GM19463 (cell line): ENCODE data around the gene BMF.
A peak's percentile ranks its signal among the peaks of the same experiment; 100 is the strongest.
"Not testable (repeated sequence)": the region's sequence is repeated elsewhere in the genome, so short reads cannot be mapped to it uniquely, and the experiment has no call there.

ENCODE experiments used
- ATAC-seq: cut with Tn5 transposase; IDR thresholded peaks from one replicate; pipeline ENCODE4 v1.9.1; 2021; ENCODE audit warnings: mild to moderate bottlenecking, moderate library complexity; ENCODE audit not compliant: unreplicated experiment

BMF gene, protein sequence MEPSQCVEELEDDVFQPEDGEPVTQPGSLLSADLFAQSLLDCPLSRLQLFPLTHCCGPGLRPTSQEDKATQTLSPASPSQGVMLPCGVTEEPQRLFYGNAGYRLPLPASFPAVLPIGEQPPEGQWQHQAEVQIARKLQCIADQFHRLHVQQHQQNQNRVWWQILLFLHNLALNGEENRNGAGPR

GRCh38 chr15:40108855-40109735, at the start of gene BMF:
Gene BMF (minus strand): TSS chr15:40108879. CDS start chr15:40106086, 2,793 bp downstream.
- ATAC-seq: peak; percentile 51

- no peak for ATAC-seq
Observed at GRCh38 chr15:40157778-40158447, 49.2 kb upstream of the BMF start.

DNA sequence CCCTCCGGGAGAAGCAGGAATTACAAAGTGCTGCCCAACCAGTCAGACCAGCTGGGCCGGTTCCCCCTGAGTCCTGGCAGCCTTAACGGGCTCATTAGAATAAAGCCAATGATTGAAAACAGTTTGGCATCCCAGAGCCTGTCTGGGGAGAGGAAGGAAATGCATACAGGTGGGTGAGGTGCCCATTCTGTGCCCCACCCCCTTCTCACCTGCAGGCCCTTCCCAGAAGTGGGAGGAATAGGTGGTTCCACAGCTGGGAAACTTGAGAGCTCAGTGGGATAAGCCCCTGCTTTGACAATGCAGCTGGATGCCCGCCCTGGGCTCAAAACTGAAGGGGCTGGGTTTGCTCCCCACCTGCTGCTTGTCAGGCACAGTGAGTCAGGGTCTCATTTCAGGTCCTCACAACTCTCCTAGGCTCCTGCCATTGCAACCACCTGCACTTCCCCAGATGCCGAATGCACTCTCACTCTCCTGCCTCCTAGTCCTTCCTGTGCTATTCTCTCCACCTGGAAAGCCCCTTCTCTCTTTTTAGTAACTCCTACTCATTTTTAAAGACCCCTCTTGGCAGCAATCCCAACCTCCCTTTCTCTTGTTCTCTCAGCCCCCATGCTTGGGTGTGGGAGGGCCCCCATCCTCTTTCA, 46.7 kb upstream of the BMF start:
- ATAC-seq: no peak

GRCh38 chr15:40154821-40155220, 46.1 kb upstream of the BMF start:
- not testable (repeated sequence) for ATAC-seq

- ATAC-seq: no peak
Observed at GRCh38 chr15:40151991-40152390, 43.3 kb upstream of the BMF start.

DNA sequence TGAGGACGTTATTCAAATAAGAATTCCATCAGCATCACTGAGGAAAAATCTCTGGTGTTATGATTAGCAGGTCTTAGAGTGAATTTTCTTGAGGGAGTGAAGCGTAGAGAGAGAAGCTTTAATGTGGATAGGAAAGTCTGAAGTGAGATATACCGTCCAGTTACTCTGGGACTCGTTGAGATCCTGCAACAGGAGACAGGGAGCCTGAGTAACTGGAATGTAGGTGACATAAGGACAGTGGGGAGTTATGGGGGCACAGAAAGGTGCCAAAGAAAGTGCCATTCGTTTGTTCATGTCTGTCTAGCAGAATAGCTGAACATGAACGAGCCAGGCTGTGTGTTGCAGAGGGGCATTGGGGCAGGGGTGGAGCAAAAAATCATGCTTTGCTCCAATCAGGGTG, 42.8 kb upstream of the BMF start:
- ATAC-seq: no peak

DNA sequence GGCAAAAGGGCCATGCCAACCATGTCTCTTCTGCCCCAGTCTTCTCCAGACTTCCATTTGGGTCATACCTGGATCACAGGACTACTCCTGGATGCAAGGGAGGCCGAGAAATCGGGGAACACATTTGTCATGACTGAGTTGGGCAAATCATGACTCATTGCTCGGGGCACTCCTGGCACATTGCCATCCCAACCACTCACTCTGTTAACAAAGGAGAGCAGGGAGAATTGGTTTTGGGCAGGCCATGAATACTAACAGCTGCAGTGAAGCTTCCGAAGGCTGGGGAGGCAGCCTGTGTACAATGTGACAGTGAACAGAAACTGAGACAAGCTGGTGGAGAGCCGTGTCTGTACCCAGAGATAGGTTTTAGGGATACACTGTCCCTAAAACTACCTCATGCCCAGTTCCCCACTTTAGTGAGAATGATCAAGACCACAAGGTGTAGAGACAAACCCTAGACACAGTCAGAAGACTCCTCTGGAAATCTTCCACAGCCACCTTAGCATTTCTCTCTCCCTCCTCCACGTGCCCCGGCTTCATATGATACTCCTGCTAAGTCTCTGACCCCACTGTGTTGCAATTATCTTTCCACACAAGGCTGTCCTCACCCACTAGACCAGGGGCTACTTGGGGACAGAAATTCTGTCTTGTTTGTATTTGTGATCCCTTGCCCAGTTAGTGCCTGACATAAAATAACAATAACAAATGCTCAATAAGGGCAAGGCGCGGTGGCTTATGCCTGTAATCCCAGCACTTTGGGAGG, 41.7 kb upstream of the BMF start:
- ATAC-seq: no peak

DNA sequence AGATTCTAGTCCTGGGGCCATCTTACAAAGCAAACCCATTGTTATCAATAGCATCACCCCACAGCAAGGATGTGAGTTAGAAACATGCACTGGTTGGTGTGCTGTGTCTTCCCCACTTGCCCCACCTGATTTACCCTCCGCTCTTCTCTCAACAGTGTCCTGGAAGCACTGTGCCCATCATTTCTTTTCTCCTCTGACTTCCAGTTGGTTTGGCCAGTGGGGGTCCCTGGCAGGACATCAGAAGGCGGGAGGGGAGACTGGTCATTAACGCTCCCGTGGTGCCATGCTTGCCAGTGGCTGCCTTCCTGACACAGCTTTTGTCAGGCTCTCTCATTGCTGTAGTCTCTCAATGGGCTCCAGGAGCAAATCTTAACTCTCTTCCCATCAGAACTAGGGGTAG, 40.7 kb upstream of the BMF start:
- ATAC-seq: no peak

GRCh38 chr15:40146037-40146436, 37.4 kb upstream of the BMF start:
- no peak for ATAC-seq

DNA sequence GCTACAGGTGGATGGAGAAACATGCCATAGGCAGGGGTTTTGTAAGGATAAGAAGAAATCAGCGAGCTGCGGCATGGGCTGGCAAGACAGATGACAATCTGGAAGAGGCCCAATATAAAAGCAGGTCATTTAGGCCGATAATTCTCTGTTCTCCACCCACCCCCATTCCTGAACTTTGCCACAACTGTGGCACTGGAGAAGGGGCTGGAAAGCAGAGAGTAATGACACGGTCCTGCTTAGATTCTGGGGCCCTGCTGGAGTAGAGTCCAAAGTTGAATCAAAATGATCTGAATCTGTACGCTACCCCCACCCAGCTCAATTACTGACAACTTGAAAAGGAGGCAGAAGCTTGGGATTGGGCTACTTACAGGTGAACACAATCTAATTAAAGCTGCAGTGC, 33.7 kb upstream of the BMF start:
- no peak for ATAC-seq

- ATAC-seq: not testable (repeated sequence)
Observed at GRCh38 chr15:40138201-40138570, 29.5 kb upstream of the BMF start.

DNA sequence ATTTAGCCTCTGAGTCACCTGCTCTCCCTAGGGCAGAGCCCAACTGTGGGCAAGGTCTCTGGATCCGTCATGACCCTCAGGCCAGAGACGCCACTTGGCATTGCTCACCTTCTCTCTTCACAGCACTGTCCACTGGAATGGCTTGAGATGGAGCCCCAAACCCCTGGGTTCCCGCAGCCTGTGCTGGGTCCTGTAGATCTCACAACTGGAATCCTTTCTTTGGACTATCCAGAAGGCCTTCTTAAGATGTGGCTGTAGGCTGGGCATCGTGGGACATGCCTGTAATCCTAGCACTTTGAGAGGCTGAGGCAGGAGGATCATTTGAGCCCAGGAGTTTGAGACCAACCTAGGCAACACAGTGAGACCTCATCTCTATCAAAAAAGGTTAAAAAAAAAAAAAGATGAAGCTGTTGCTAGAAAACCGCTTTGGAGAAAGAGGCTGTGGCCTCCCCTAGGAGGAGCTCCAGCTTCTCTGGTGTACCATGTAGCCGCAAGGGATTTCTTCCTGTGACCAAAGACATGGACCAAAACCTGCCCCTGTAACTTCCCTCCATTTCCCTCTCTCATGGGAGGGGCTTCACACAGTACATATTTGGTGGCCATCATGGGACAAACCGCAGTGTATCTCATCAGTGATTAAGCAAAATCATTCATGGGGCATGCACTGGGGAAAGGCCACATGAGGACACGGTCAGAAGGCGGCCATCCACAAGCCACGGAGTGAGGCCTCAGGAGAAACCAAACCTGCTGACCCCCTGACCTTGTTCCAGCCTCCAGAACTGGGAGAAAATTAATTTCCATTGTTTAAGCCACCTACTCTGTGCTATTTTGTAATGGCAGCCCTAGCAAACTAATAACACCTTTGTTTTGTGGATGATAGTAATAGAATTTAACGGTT, 28.9 kb upstream of the BMF start:
- no peak for ATAC-seq

- ATAC-seq: no peak
Observed at GRCh38 chr15:40136470-40137302, 28.0 kb upstream of the BMF start.

DNA sequence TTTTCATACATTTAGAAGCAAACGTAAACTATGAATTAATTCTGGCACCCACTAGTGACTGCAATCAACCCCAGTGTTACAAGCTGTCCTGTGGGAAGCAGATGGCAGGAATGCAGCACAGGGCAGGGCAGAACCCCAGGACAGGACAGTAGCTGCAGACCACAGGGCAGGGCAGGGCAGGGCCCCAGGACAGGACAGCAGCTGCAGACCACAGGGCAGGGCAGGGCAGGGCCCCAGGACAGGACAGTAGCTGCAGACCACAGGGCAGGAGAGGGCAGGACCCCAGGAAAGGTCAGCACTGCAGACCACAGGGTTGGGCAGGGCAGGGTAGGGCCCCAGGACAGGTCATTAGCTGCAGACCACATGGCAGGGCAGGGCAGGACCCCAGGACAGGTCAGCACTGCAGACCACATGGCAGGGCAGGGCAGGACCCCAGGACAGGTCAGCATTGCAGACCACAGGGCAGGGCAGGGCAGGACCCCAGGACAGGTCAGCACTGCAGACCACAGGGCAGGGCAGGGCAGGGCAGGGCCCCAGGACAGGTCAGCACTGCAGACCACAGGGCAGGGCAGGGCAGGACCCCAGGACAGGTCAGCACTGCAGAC, 27.3 kb upstream of the BMF start:
- not testable (repeated sequence) for ATAC-seq

DNA sequence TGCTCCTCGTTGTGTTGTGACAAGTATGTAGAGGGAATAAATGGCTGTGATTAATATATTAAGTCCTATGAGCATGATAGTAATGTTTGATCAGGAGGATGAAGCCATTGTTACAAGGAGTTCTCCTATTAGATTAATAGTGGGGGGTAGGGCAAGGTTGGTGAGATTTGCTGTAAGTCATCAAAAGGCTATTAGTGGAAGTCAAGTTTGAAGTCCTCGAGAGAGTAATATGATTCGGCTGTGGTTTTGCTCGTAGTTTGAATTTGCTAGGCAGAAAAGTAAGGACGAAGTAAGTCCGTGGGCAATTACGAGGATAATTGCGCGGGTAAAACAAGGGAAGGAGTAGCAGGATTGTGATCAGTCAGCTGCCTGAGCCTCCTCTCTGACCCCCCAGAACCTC, 26.2 kb upstream of the BMF start:
- ATAC-seq: no peak

DNA sequence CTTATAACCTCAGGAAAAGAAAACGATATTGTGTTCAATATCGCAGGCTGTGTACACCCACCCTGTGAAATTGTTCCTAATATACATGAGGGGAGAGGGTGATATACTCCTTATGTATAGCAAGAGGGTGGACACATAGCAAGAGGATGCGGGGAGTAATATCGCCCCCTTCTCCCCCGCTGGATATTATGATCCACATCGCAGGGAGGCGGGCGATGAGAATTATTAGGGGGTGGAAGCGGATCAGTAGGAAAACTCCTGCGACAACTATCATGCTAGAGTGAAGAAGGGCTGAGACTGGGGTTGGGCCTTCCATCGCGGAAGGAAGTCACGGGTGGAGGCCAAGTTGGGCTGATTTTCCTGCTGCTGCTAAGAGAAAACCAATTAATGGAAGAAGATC, 24.9 kb upstream of the BMF start:
- ATAC-seq: no peak

- ATAC-seq: no peak
Observed at GRCh38 chr15:40130799-40131502, 22.3 kb upstream of the BMF start.

DNA sequence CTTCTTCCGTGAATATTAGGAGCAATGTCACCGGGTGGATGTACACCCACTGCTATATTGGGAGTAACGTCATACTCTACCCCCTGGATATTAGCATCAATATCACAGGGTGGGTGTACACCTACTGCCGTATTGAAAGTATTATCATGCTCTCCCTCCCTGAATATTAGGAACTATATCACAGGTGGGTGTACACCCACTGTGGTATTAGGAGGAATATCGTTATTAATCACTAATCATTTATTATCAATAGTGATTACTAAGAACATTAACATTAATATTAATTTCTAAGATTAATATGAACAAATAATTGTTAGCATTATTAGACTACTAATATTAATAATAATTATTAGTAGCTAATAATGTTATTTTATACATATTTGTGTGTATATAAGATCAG, 21.4 kb upstream of the BMF start:
- no peak for ATAC-seq
